Testis (tissue), 2 donors: ENCODE data around the gene ZNF207.

Experiments
- CTCF ChIP-seq, 3 experiments: fragments of 450-650 bp in 2 of 3; fragments of 200-600 bp in 1 of 3; sonication (generic) in 1 of 3; IDR thresholded peaks; one replicate each; pipeline ENCODE4 v1.5.1; 2016 to 2019; ENCODE audit warnings: antibody characterized with exemption in 3 of 3, mild to moderate bottlenecking in 2 of 3, moderate library complexity in 1 of 3
- POLR2A ChIP-seq: fragments of 450-650 bp; IDR thresholded peaks from one replicate; pipeline ENCODE4 v1.6.1; 2017; ENCODE audit warnings: antibody characterized with exemption, mild to moderate bottlenecking, moderate library complexity

- TF ChIP-seq CTCF (IDR thresholded peaks at IDR 0.05): no peak
- no peak for TF ChIP-seq POLR2A
Measured at GRCh38 chr17:32429598-32429997, 79.6 kb downstream of the ZNF207 start.
